PFSK-1 (cell line): ENCODE results near the gene PTPRM.

Experiments
- FOXP2 ChIP-seq: optimal IDR thresholded peaks from 2 replicates; pipeline ENCODE3; 2011; ENCODE audit warnings: borderline replicate concordance, control low read depth, inconsistent platforms; ENCODE audit not compliant: insufficient read depth; ENCODE audit errors: extremely low read length, extremely low read depth
- POLR2AphosphoS5 ChIP-seq: IDR thresholded peaks from 2 replicates; pipeline ENCODE4 v1.6.1; 2012; ENCODE audit warnings: low read depth, mild to moderate bottlenecking, control low read depth, low read length, moderate library complexity
- SIN3A ChIP-seq: IDR thresholded peaks from 2 replicates; pipeline ENCODE4 v1.6.1; 2012; ENCODE audit warnings: mild to moderate bottlenecking, low read length, moderate library complexity, borderline replicate concordance; ENCODE audit not compliant: insufficient read depth
- TAF1 ChIP-seq: IDR thresholded peaks from 2 replicates; pipeline ENCODE4 v1.6.1; 2012; ENCODE audit warnings: low read length, control low read depth, borderline replicate concordance; ENCODE audit not compliant: insufficient read depth
- TF ChIP-seq, protein P1 (sequence below), 2 experiments: IDR thresholded peaks; 2 replicates each; pipeline versions ENCODE4 v1.6.1 to v1.8.0; 2011 to 2012; ENCODE audit warnings: low read depth in 2 of 2, low read length in 2 of 2, control low read depth in 1 of 2, inconsistent platforms in 1 of 2, mild to moderate bottlenecking in 1 of 2, moderate library complexity in 1 of 2; ENCODE audit not compliant: insufficient read depth in 1 of 2

PTPRM gene

DNA sequence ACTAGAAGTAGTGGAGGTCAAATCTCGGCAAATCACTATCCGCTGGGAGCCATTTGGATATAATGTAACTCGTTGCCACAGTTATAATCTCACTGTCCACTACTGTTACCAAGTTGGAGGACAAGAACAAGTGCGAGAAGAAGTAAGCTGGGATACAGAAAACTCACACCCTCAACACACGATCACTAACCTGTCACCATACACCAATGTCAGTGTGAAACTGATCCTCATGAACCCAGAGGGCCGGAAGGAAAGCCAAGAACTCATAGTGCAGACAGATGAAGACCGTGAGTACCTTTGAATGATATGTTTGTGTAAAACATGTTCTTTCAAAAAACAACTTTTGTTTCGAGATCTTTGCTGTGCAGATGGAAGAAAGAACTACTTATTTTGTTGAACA, 502.6 kb downstream of the PTPRM start:
- TF ChIP-seq TAF1 (no peak), POLR2AphosphoS5 (no peak), SIN3A (no peak), FOXP2 (no peak)
- TF ChIP-seq, protein P1, sequence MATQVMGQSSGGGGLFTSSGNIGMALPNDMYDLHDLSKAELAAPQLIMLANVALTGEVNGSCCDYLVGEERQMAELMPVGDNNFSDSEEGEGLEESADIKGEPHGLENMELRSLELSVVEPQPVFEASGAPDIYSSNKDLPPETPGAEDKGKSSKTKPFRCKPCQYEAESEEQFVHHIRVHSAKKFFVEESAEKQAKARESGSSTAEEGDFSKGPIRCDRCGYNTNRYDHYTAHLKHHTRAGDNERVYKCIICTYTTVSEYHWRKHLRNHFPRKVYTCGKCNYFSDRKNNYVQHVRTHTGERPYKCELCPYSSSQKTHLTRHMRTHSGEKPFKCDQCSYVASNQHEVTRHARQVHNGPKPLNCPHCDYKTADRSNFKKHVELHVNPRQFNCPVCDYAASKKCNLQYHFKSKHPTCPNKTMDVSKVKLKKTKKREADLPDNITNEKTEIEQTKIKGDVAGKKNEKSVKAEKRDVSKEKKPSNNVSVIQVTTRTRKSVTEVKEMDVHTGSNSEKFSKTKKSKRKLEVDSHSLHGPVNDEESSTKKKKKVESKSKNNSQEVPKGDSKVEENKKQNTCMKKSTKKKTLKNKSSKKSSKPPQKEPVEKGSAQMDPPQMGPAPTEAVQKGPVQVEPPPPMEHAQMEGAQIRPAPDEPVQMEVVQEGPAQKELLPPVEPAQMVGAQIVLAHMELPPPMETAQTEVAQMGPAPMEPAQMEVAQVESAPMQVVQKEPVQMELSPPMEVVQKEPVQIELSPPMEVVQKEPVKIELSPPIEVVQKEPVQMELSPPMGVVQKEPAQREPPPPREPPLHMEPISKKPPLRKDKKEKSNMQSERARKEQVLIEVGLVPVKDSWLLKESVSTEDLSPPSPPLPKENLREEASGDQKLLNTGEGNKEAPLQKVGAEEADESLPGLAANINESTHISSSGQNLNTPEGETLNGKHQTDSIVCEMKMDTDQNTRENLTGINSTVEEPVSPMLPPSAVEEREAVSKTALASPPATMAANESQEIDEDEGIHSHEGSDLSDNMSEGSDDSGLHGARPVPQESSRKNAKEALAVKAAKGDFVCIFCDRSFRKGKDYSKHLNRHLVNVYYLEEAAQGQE (IDR thresholded peaks at IDR 0.05; ENCODE audit: insufficient read depth in 1 of 2, low read depth in 2 of 2, low read length in 2 of 2) = no peak

DNA sequence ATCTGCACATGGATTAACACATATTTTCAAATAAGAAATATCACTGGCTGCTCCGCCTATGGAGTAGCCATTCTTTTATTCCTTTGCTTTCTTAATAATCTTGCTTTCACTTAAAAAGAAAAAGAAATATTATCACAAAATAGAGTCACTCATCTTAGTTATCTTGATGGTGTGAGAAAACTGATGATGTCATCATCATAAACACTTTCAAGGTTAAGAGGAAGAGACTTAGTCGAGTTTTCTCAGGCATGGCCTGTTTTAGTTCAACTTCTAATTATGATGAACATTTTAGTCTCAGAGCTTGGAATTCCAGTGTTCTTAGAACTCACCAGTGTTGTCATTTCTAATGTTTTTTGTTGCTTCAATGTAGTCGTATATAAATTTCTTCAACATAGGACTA, 506.1 kb downstream of the PTPRM start:
- no peak for TF ChIP-seq SIN3A
- TF ChIP-seq, protein P1 (IDR thresholded peaks at IDR 0.05; ENCODE audit: insufficient read depth in 1 of 2, low read depth in 2 of 2, low read length in 2 of 2) = no peak
- TF ChIP-seq TAF1 = no peak

DNA sequence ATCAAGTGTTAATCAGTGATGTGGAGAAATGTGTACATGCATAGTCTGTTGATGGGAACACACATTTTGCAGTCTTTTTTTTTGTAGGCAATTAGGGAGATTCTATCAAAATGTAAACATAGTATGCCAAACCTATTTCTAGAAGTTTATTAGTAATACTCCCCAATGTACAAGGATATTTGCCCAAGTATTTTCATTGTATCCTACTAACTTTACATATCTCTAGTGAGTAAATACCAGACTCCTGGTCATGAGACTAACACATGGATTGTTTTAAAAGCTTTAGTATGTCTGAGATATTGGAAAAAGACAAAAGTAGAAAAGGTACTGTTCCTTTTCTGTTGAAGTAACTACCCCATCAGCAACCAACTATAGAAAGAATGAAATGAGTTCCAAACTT, 513.0 kb downstream of the PTPRM start:
- TF ChIP-seq, protein P1 (IDR thresholded peaks at IDR 0.05; ENCODE audit: insufficient read depth in 1 of 2, low read depth in 2 of 2, low read length in 2 of 2) = no peak
- TF ChIP-seq SIN3A (no peak), TAF1 (no peak), FOXP2 (no peak), POLR2AphosphoS5 (no peak)

DNA sequence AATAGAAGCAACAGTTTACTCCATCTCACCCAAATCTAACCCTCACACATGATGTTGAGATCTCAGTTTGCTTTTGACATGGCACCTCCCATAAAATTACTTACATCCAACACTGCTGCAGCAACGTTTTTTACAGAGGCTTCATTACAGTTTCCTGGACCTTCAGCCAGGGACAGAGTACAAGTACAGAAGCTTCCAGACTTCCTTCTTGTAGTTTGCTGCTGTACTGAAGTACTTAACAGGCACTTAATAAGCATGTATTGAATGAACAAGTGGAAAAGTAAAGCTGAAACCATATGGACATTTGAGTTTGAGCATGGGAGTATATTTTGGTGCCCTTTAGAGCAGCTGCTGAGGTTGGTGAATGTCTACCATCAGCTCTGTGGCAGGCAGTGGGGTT, 514.2 kb downstream of the PTPRM start:
- TF ChIP-seq SIN3A (no peak), FOXP2 (no peak), POLR2AphosphoS5 (no peak), TAF1 (no peak)
- TF ChIP-seq, protein P1 (IDR thresholded peaks at IDR 0.05; ENCODE audit: insufficient read depth in 1 of 2, low read depth in 2 of 2, low read length in 2 of 2) = no peak

DNA sequence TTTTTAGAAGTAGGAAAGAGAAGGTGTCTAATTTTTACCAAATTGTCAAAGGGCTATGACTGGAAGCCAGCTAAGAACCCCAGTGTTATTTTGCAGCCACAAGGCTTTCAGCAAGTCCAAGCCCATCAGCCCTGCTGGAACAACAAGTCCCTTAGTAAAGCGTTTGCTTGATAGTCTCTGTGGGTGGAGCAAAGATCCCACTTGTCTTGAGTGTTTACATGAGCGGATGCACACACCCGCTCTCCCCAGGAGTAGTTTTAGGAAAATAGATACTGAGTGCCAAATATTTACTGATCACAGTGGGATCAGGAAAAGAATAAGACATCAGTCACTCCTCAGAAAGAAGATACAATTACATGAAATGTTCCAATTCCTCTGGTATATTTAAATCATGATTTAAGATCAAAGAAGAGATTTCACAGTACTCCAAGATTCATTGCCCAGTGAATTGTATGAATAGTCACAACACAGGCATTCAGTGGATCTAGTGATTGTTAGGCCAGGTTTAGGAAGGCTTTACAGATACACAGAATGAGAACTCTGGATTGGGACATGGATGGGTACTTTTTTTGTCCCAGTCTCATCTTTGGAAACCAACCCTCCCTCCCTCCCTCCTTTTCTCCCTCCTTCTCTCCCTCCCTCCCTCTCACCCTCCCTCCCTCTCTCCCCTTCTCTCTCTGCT, 514.9 kb downstream of the PTPRM start:
- TF ChIP-seq TAF1 = no peak
- no peak for TF ChIP-seq FOXP2
- TF ChIP-seq, protein P1 (IDR thresholded peaks at IDR 0.05; ENCODE audit: insufficient read depth in 1 of 2, low read depth in 2 of 2, low read length in 2 of 2) = no peak
- TF ChIP-seq POLR2AphosphoS5 = no peak
- no peak for TF ChIP-seq SIN3A
